Neural progenitor cell (in vitro differentiated cells): Measurements from ENCODE around the gene SUCO.

Experiments used
- CTCF ChIP-seq: fragments of 200-600 bp; sonication (generic); IDR thresholded peaks from 2 replicates; pipeline ENCODE4 v1.5.1; 2017; ENCODE audit warnings: antibody characterized with exemption, mild to moderate bottlenecking
- EZH2 ChIP-seq: fragments of 200-600 bp; sonication (generic); IDR thresholded peaks from 2 replicates; pipeline ENCODE4 v1.6.1; 2017; ENCODE audit warnings: antibody characterized with exemption, mild to moderate bottlenecking, moderate library complexity
- EZH2phosphoT487 ChIP-seq: fragments of 200-600 bp; sonication (generic); IDR thresholded peaks from 2 replicates; pipeline ENCODE4 v1.6.1; 2017; ENCODE audit warnings: antibody characterized with exemption

- no peak for TF ChIP-seq CTCF
- no peak for TF ChIP-seq EZH2
- no peak for TF ChIP-seq EZH2phosphoT487
Measured at GRCh38 chr1:172581273-172581672, 48.3 kb downstream of the SUCO start.
